B cell (primary cell): ENCODE measurements around the gene SAMD4B. TPM values are rescaled to one million over a fixed set of nuclear protein-coding genes. Genes with fewer than 3 reads are reported as not detected.
A peak's percentile ranks its signal among the peaks of the same experiment; 100 is the strongest.

Experiments
- ATAC-seq: fragments of 200-7000 bp; cut with Tn5 transposase; one replicate; pipeline ENCODE4 v1.10.0; 2021; ENCODE audit warnings: low read depth, mild to moderate bottlenecking, moderate number of reproducible peaks, moderate library complexity
- CTCF ChIA-PET: fragments of 350-600 bp; sonication (Branson Sonifier 250); formaldehyde crosslinking; loops from one replicate; lab custom pipeline; 2021; ENCODE audit warnings: antibody characterized with exemption, inconsistent platforms; lab: Charles Lee
- POLR2A ChIA-PET: fragments of 350-600 bp; sonication (Branson Sonifier 250); formaldehyde crosslinking; loops from one replicate; lab custom pipeline; 2021; ENCODE audit warnings: antibody characterized with exemption; lab: Charles Lee
- DNase-seq: peaks from one replicate; pipeline ENCODE4 v3.0.0; 2013
- H2AFZ ChIP-seq: 2 replicates; pipeline ENCODE4 v1.6.1; 2012; ENCODE audit warnings: mild to moderate bottlenecking, low read depth, low read length; ENCODE audit not compliant: insufficient read depth, poor library complexity, severe bottlenecking
- H3K27ac ChIP-seq, 2 donors: 1 replicate in 1 of 2; 2 replicates in 1 of 2; pipeline ENCODE4 v1.5.1; 2012 to 2013; ENCODE audit warnings: low read length in 2 of 2, mild to moderate bottlenecking in 2 of 2, moderate library complexity in 1 of 2
- H3K27me3 ChIP-seq, 4 experiments: fragments of 200-600 bp in 1 of 4; sonication (generic) in 1 of 4; replicated peaks in 1 of 4; 1 replicate in 2 of 4; 2 replicates in 2 of 4; pipeline versions ENCODE4 v1.6.1 to v1.7.0; 2013 to 2016; ENCODE audit warnings: low read length in 3 of 4, mild to moderate bottlenecking in 2 of 4, mixed read lengths in 1 of 4, moderate library complexity in 1 of 4; ENCODE audit not compliant: insufficient read depth in 4 of 4, control insufficient read depth in 3 of 4; ENCODE audit errors: control extremely low read depth in 1 of 4
- H3K36me3 ChIP-seq, 2 experiments: replicated peaks in 1 of 2; 1 replicate in 1 of 2; 2 replicates in 1 of 2; pipeline versions ENCODE4 v1.6.1 to v1.7.1; 2013; ENCODE audit warnings: low read length in 1 of 2; ENCODE audit not compliant: insufficient read depth in 2 of 2, control insufficient read depth in 1 of 2; ENCODE audit errors: control extremely low read depth in 1 of 2, extremely low read depth in 1 of 2
- H3K4me1 ChIP-seq, 2 donors: fragments of 200-600 bp in 1 of 2; sonication (generic) in 1 of 2; 1 replicate in 1 of 2; 2 replicates in 1 of 2; pipeline versions ENCODE4 v1.5.1 to v1.6.1; 2013 to 2017; ENCODE audit warnings: low read length in 2 of 2; ENCODE audit not compliant: control insufficient read depth in 2 of 2, insufficient read depth in 2 of 2
- H3K4me2 ChIP-seq: replicated peaks from 2 replicates; pipeline ENCODE3; 2012; ENCODE audit warnings: mild to moderate bottlenecking, low read depth, low read length; ENCODE audit not compliant: poor library complexity, severe bottlenecking
- H3K4me3 ChIP-seq, 5 experiments: fragments of 200-600 bp in 1 of 5; sonication (generic) in 1 of 5; 1 replicate in 3 of 5; 2 replicates in 2 of 5; pipeline versions ENCODE4 v1.5.1 to v1.7.0; 2011 to 2016; ENCODE audit warnings: low read length in 4 of 5, mild to moderate bottlenecking in 4 of 5, low read depth in 2 of 5, control low read depth in 1 of 5, moderate library complexity in 1 of 5; ENCODE audit not compliant: insufficient read depth in 1 of 5; ENCODE audit errors: control extremely low read depth in 1 of 5, extremely low read depth in 1 of 5
- H3K79me2 ChIP-seq: fragments of 200-600 bp; sonication (generic); one replicate; pipeline ENCODE4 v1.6.0; 2016; ENCODE audit warnings: low read length; ENCODE audit not compliant: control insufficient read depth, insufficient read depth
- H3K9ac ChIP-seq: fragments of 200-600 bp; sonication (generic); 2 replicates; pipeline ENCODE4 v1.6.1; 2017; ENCODE audit warnings: mild to moderate bottlenecking, low read length, moderate library complexity
- H3K9me3 ChIP-seq, 3 donors: one replicate each; pipeline versions ENCODE4 v1.6.1 to v1.7.1; 2013; ENCODE audit warnings: low read length in 2 of 3; ENCODE audit not compliant: control insufficient read depth in 2 of 3, insufficient read depth in 1 of 3; ENCODE audit errors: control extremely low read depth in 1 of 3
- H4K20me1 ChIP-seq: 2 replicates; pipeline ENCODE4 v1.6.0; 2012; ENCODE audit warnings: mild to moderate bottlenecking, low read length; ENCODE audit not compliant: insufficient read depth, control insufficient read depth, poor library complexity, severe bottlenecking
- H3K27ac Mint-ChIP-seq: one replicate; pipeline ENCODE4 v1.8.0; 2021; ENCODE audit warnings: mixed read lengths
- H3K27me3 Mint-ChIP-seq: one replicate; pipeline ENCODE4 v1.8.0; 2021; ENCODE audit warnings: mixed read lengths
- H3K4me1 Mint-ChIP-seq: one replicate; pipeline ENCODE4 v1.8.0; 2021; ENCODE audit warnings: mixed read lengths
- H3K4me3 Mint-ChIP-seq: one replicate; pipeline ENCODE4 v1.8.0; 2021; ENCODE audit warnings: mixed read lengths
- H3K9me3 Mint-ChIP-seq: one replicate; pipeline ENCODE4 v1.8.0; 2022; ENCODE audit warnings: mixed read lengths; ENCODE audit not compliant: insufficient read depth
- CTCF ChIP-seq: fragments of 200-600 bp; IDR thresholded peaks from one replicate; pipeline ENCODE4 v1.8.0; 2022; ENCODE audit warnings: antibody characterized with exemption, mild to moderate bottlenecking
- EZH2 ChIP-seq: IDR thresholded peaks from 2 replicates; pipeline ENCODE4 v1.6.1; 2012; ENCODE audit warnings: borderline replicate concordance, low read depth, mild to moderate bottlenecking, moderate library complexity, low read length; ENCODE audit not compliant: insufficient read depth, poor library complexity, severe bottlenecking
- WGBS: methylation state at CpG from one replicate; pipeline ENCODE4 v1.1.5; 2013; ENCODE audit warnings: missing lambda C conversion rate; ENCODE audit not compliant: insufficient coverage; 5-methylcytosine and 5-hydroxymethylcytosine counted together
- intact Hi-C: fragments of 100-400 bp; cut with micrococcal nuclease; formaldehyde crosslinking; loops from one replicate; pipeline ENCODE4 v1.10.0; 2022
- polyA plus RNA-seq: library from polyadenylated mRNA; depleted of rRNA; stranded (reverse); fragments of >200 nt; gene quantifications from 2 replicates; pipeline ENCODE4 v1.2.3, GENCODE V29; 2012
- total RNA-seq, 2 donors: library from RNA; stranded (reverse); fragments of 120-200 nt in 1 of 2; gene quantifications; 1 replicate in 1 of 2; 2 replicates in 1 of 2; pipeline versions ENCODE4 v1.2.3 to v1.2.4, GENCODE V29; 2013 to 2022

Gene SAMD4B
- total and polyA plus RNA-seq, 2 donors (not counting 1 experiment from before 2014, with no cell fraction given) = 87.3 to 90.0 TPM

DNA sequence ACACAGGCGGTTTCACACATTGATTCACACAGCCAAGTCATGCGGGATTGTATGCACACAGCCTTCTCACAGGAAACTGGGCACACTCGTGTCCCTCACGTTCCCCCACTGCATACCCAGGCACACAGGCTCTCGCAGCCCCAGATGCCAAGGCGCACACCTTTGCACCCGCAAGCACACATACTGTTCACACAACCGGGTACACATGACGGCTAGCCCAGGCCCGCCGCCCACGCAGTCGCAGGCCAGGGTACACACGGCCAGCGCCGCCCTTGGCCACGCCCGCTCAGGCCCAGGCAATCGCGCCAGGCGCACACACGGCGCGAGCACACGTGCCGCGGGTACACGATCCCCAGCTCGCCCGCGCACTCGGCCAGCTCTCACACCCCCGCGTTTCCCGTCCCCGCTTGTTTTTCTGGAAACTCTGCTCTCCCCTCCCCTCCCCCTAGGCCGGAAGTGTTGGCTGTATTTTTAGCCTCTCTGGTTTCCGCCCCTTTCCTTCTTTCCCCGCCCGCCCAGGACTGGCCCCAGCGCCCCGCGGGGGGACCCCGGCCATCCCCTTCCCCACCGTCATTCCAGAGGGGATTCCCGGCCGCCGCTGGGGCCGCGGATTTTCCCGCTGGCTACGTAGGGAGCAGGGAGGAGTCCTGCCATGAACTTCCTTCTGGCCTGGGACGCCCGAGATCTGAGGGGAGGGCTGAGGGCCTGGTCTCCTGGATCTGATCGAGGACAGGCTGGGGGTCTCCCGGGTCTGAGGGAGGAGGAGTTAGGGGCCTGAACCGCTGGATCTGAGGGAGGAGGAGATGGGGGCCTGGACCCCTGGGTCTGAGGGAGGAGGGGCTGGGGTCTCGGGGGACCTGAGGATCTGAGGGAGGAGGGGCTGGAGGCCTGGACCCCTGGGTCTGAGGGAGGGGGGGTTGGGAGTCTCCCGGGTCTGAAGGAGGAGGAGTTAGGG lies 60.4 kb downstream of the SAMD4B start:
- ATAC-seq (peak; percentile 13), DNase-seq (peak; percentile 92)
- no peak for TF ChIP-seq EZH2
- TF ChIP-seq CTCF = no peak
- peaks cover 69 to 84% of the 10 kb centered on the region in 2 donors for H3K4me1 ChIP-seq
- no peaks in the 10 kb centered on the region for H3K27me3 ChIP-seq
- H3K4me3 Mint-ChIP-seq = peak overlapping the region; percentile 94
- H3K4me2 ChIP-seq = peak overlapping the region; percentile 100
- intact Hi-C loops = loop anchor here (10.0 kb wide), 1 partner anchor 538 kb away; no protein-coding TSS in a partner anchor
- H3K27ac Mint-ChIP-seq = peak overlapping the region; percentile 96
- CTCF ChIA-PET = interaction anchor here (0.9 to 8.9 kb wide), 8 partner anchors 9 to 131 kb away, joined by 3 to 260 read pairs (median 6); partner anchors contain the start of genes EID2B, MED29, PAF1 and PLEKHG2
- H3K4me1 Mint-ChIP-seq = peaks cover 73% of the 10 kb centered on the region
- H3K36me3 ChIP-seq = peaks cover 0 to 8% of the 10 kb centered on the region in 2 experiments
- H3K27ac ChIP-seq = peak overlapping the region; percentile 100
- H4K20me1 ChIP-seq = peaks cover 10% of the 10 kb centered on the region
- no peak overlapping the region for H2AFZ ChIP-seq
- no peaks in the 10 kb centered on the region for H3K9me3 Mint-ChIP-seq
- no peaks in the 10 kb centered on the region for H3K27me3 Mint-ChIP-seq
- peak overlapping the region in 4 of 5 experiments; percentile 63 to 91 (median 77) for H3K4me3 ChIP-seq
- WGBS = 3% methylated on average over 57 of the region's 59 CpGs
- peaks cover 0 to 17% (median 0%) of the 10 kb centered on the region in 3 donors for H3K9me3 ChIP-seq
- H3K9ac ChIP-seq = peak overlapping the region; percentile 98
- POLR2A ChIA-PET = interaction anchor here (0.6 to 8.8 kb wide), 11 partner anchors 9 to 1194 kb away, joined by 3 to 74 read pairs (median 5); partner anchors contain the start of genes MED29, PAF1, PLEKHG2 and RPS16
- H3K79me2 ChIP-seq = peaks cover 66% of the 10 kb centered on the region
